HL-60 (cell line): ENCODE data around the gene MYO3B.

Source experiments
- GABPA ChIP-seq: IDR thresholded peaks from 2 replicates; pipeline ENCODE4 v1.6.1; 2012; ENCODE audit warnings: low read depth
- POLR2AphosphoS5 ChIP-seq: IDR thresholded peaks from 2 replicates; pipeline ENCODE4 v1.6.1; 2012; ENCODE audit warnings: low read depth
- SPI1 ChIP-seq: IDR thresholded peaks from 2 replicates; pipeline ENCODE4 v1.6.1; 2012; ENCODE audit warnings: low read depth, mild to moderate bottlenecking, borderline replicate concordance
- TF ChIP-seq, protein P1 (sequence below): IDR thresholded peaks from one replicate; pipeline ENCODE4 v1.5.1; 2011; ENCODE audit warnings: low read length, control low read depth, inconsistent platforms; ENCODE audit not compliant: insufficient read depth
- TF ChIP-seq, protein P2 (sequence below): IDR thresholded peaks from 2 replicates; pipeline ENCODE4 v1.6.1; 2012; ENCODE audit warnings: low read depth; ENCODE audit not compliant: insufficient replicate concordance

DNA sequence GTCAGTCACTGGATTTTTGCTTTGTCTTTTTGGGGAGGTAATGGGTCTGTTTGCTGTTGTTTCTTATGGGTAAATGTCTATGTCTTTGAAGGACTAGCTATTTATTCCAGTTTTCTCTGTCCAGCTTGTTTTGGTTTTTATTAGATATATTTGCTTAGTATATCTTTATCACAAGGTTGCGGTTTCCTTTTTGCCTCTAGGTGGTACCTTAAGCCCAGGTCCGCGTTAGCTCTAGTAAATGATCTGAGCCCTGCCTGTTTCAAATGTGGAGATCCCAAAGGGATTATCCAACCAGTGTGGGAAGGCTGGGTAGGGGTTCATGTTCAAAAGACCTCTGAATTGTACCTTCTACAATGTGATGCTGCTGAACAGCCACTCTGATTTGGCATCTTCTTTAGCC lies 114.5 kb downstream of the MYO3B start:
- TF ChIP-seq, protein P1, sequence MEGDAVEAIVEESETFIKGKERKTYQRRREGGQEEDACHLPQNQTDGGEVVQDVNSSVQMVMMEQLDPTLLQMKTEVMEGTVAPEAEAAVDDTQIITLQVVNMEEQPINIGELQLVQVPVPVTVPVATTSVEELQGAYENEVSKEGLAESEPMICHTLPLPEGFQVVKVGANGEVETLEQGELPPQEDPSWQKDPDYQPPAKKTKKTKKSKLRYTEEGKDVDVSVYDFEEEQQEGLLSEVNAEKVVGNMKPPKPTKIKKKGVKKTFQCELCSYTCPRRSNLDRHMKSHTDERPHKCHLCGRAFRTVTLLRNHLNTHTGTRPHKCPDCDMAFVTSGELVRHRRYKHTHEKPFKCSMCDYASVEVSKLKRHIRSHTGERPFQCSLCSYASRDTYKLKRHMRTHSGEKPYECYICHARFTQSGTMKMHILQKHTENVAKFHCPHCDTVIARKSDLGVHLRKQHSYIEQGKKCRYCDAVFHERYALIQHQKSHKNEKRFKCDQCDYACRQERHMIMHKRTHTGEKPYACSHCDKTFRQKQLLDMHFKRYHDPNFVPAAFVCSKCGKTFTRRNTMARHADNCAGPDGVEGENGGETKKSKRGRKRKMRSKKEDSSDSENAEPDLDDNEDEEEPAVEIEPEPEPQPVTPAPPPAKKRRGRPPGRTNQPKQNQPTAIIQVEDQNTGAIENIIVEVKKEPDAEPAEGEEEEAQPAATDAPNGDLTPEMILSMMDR, result no peak
- TF ChIP-seq GABPA, result no peak
- TF ChIP-seq, protein P2, sequence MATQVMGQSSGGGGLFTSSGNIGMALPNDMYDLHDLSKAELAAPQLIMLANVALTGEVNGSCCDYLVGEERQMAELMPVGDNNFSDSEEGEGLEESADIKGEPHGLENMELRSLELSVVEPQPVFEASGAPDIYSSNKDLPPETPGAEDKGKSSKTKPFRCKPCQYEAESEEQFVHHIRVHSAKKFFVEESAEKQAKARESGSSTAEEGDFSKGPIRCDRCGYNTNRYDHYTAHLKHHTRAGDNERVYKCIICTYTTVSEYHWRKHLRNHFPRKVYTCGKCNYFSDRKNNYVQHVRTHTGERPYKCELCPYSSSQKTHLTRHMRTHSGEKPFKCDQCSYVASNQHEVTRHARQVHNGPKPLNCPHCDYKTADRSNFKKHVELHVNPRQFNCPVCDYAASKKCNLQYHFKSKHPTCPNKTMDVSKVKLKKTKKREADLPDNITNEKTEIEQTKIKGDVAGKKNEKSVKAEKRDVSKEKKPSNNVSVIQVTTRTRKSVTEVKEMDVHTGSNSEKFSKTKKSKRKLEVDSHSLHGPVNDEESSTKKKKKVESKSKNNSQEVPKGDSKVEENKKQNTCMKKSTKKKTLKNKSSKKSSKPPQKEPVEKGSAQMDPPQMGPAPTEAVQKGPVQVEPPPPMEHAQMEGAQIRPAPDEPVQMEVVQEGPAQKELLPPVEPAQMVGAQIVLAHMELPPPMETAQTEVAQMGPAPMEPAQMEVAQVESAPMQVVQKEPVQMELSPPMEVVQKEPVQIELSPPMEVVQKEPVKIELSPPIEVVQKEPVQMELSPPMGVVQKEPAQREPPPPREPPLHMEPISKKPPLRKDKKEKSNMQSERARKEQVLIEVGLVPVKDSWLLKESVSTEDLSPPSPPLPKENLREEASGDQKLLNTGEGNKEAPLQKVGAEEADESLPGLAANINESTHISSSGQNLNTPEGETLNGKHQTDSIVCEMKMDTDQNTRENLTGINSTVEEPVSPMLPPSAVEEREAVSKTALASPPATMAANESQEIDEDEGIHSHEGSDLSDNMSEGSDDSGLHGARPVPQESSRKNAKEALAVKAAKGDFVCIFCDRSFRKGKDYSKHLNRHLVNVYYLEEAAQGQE, result no peak
- no peak for TF ChIP-seq POLR2AphosphoS5
- no peak for TF ChIP-seq SPI1
